Prostate gland (tissue), 2 donors: ENCODE measurements around the gene SLC13A5.

ENCODE experiments used
- CTCF ChIP-seq, 4 experiments: fragments of 200-600 bp in 2 of 4; fragments of 450-650 bp in 2 of 4; sonication (generic) in 2 of 4; IDR thresholded peaks; 1 replicate in 3 of 4; 2 replicates in 1 of 4; pipeline ENCODE4 v1.5.1; 2016 to 2019; ENCODE audit warnings: antibody characterized with exemption in 4 of 4, mild to moderate bottlenecking in 2 of 4, moderate library complexity in 2 of 4
- POLR2A ChIP-seq: fragments of 450-650 bp; IDR thresholded peaks from one replicate; pipeline ENCODE4 v1.6.1; 2016; ENCODE audit warnings: antibody characterized with exemption, mild to moderate bottlenecking

GRCh38 chr17:6755281-6755680, 42.1 kb upstream of the SLC13A5 start:
- TF ChIP-seq CTCF (IDR thresholded peaks at IDR 0.05) (no peak), POLR2A (no peak)
